GM12892 (cell line): Measurements from ENCODE around the gene PRKN.

ENCODE experiments used
- POLR2A ChIP-seq: IDR thresholded peaks from 2 replicates; pipeline ENCODE4 v1.6.1; 2011; ENCODE audit warnings: low read depth, low read length, control low read depth
- POLR2AphosphoS5 ChIP-seq: IDR thresholded peaks from 2 replicates; pipeline ENCODE4 v1.6.1; 2011; ENCODE audit warnings: low read depth, low read length, control low read depth
- TAF1 ChIP-seq: IDR thresholded peaks from 2 replicates; pipeline ENCODE4 v1.6.1; 2011; ENCODE audit warnings: low read depth, mild to moderate bottlenecking, control low read depth, low read length, borderline replicate concordance

DNA sequence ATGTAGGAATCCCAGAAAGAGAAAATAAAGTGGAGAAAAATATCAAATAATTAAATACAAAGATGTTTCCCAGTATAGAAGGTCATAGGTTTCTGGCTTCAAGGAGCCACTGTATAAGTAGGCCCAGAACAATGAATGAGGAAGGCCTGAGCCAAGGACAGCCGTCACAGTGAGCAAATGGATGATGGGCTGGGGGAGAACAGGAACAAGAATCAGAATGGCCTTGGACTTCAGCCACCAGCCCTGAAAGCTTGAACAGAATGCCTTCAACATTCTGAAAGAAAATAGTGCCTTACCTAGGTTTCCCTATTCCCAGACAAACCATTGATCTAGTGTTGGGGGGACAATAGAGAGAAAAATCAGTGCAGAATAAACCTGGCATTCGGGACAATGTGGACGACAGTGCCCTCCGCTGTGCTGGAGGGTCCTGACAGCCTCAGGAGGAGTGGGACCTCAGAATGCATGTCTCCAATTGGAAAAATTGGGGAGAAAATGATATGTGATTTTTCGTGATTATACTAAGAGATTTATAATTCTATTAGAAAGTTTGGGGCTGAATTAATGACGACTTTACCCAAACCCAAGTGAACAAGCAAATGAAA, 1119.8 kb downstream of the PRKN start:
- TF ChIP-seq POLR2A (no peak), POLR2AphosphoS5 (no peak), TAF1 (no peak)
